NOMO-1 treated with dmso at 0.1 percent for 144 hours (cell line): Measurements from ENCODE around the gene BSND.
A peak's percentile ranks its signal among the peaks of the same experiment; 100 is the strongest.
"Not testable (repeated sequence)": the region's sequence is repeated elsewhere in the genome, so short reads cannot be mapped to it uniquely, and the experiment has no call there.

Experiments
- DNase-seq: peaks from one replicate; lab custom pipeline; 2025; ENCODE audit not compliant: unreplicated experiment; lab: John Stamatoyannopoulos, UW

BSND gene

DNA sequence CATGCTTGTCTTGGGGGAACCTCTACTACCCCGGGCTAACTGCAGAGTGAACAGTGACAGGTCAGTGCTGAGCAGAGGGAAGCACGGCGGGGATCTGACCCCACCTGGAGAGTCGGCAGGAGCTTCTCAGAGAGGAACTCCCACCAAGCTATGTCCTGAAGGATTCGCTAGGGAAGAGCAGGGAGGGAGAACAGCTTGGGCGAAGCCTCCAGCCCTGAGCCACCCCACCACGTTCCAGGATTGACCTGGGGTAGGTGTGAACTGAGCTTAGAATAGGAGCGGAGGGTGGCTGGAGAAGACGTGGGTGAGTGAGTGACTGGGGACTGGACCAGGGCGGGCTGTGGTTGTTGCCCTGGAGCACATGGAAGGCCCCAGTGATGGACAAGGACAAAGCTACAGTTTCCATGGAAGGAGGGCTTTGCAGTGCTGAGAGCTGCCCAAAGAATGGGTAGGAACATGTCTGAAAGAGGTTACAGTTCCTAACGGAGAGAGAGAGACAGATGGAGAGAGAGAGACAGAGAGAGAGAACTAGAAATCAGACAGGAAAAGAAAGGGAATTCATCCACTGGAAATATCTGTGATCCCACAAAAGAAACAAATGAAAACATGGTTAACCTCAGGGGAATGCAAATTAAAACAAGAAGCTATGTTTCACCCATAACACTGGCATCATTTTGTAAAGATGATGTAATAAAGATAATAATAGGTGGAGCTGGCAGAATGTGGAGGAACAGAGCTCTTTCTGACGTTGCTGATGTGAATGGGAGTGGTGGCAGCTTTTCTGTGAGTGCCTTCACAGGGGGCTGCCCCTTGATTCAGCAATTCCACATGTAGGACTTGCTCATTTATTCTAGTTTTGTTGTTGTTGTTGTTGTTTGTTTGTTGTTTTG is 17.2 kb downstream of the BSND start:
- no peak for DNase-seq

DNA sequence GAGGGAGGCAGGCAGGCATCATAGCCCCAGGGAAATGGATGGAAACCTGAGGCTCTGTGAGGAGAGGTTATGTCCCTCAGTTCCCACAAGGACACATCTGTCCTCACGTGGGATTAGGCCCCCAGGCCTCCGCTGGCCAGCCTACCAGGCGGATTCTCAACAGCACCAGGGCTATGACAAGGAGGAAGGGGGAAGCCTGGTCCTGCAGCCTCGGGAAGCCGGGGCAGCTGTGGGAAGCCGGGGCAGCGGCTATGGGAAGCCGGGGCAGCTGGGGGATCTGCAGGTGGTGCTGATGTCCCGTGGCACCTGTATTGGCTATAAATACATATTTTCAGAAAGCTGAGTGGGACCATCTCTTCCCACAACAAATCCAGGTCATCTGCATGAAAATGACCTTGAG is 19.7 kb downstream of the BSND start:
- DNase-seq: no peak

DNA sequence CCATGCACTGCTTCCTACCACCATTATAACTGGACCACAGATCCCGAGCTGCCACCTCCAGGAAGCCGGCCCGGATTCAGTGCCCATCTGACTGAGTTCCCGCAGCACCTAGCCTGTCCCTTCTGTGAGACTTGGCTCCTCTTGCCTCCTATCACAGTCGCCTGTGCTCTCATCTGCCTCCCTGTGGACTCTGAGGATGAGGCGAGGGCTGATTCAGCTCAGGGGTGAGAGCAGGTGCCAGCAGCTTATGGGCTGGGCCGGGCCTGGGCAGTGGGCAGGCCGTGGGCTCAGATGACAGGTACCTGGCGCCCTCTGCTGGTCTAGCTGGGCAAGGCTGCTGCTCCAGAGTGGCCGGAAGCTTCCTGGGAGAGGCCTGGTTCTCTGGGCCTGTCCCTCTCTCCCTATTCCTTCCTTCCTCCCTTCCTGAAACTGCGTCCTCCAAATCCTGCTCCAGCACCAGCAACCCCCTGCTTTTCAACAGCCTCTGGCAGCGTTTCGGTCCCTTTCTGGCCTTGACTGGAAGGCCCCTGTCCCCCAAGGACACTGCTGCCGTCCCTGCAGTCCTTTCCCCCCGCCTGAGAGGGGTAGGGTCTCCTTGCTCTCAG is 23.3 kb downstream of the BSND start:
- DNase-seq: peak; percentile 44

DNA sequence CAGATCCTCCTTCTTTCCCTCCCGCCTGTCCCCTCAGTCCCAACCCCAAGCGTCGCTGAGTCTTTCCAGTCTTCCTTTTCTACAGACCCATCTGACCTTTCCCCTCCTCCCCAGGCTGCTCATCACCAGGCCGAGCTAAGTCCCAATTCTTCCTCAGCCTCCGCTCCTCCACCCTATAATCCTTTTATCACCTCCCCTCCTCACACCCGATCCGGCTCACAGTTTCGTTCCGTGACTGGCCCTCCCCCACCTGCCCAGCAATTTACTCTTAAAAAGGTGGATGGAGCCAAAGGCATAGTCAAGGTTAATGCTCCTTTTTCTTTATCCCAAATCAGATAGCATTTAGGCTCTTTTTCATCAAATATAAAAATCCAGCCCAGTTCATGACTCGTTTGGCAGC is 25.4 kb downstream of the BSND start:
- not testable (repeated sequence) for DNase-seq

DNA sequence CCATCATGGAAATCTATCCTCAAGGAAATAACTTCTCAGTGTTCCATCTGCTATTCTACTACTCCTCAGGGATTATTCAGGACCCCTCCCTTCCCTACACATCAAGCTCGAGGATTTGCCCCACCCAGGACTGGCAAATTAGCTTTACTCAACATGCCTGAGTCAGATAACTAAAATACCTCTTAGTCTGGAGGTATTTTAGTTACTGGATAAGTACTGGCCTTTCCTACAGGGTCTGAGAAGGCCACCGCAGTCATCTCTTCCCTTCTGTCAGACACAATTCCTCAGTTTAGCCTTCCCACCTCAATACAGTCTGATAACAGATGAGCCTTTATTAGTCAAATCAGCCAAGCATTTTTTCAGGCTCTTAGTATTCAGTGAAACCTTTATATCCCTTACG is 27.9 kb downstream of the BSND start:
- not testable (repeated sequence) for DNase-seq

DNA sequence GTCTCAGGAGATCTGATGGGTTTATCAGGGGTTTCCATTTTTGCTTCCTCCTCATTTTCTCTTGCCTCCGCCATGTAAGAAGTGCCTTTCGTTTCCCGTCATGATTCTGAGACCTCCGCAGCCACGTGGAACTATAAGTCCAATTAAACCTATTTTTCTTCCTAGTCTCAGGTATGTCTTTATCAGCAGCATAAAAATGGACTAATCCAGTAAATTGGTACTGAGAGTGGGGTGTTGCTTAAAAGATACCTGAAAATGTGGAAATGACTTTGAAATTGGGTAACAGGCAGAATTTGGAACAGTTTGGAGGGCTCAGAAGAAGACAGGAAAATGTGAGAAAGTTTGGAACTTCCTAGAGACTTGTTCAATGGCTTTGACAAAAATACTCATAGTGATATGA is 32.4 kb downstream of the BSND start:
- not testable (repeated sequence) for DNase-seq

DNA sequence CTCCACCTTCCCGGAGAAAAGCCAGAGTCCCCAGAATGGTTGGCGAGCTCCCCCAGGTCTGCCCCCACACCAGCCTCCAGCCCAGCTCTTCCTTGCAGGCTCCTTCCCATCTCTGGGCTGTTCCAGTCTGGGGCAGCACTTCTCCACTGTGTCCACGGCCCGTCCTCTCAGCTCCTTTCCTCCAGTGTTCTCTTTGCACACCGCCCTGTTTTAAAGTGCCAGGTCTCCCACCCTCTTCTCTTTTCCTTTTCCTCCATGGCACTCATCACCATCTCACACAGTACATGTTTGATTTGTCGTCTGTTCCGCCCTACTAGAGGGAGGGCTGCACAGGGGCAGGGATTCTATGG is 34.5 kb downstream of the BSND start:
- DNase-seq: no peak

DNA sequence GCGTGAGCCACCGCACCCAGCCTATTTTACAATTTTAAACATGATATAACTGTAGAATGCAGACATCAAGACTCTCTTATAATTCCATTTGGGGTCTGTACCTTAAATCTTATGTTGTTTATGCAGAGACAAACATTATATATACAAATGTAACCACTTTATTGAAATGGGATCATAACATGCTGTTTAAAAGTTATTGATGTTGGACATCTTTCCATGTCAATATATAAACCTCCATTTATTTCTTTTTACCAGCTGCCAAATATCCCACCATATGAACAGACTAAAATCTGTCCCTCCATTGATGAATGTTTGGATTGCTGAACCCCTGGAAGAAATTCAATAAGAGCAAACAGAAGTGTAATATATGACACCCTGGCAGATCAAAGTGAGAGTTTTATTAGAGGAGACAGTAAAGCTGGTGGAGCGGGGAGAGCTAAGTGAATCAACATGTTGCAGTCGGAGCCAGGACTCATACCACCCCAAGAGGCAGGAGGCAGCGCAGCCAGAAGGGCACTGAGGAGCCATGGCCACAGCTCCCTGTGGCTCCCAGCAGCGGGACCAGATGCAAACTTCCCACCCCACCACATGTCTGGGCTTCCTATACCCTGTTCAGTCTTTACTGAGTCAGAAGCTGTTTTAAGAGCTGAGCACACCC is 35.9 kb downstream of the BSND start:
- no peak for DNase-seq

DNA sequence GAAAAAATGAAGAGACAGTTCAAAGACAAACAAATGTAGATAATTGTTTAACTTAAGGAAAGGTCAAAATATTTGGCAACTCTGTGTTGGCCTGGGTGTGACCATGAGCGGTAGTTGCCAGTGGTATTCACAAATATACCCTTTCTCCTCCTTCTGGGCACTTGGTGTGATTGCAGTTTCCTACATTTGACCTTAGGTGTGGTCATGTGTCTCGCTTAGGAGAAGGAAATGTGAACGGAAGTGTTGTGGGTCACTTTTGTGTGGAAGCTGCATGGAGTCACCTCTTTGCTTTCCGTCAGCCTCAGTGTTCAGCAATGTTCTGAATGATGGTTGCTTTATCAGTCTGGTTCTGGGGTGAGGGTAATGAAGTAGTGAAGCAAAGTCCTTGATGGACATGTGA is 37.2 kb downstream of the BSND start:
- peak; percentile 19 for DNase-seq

DNA sequence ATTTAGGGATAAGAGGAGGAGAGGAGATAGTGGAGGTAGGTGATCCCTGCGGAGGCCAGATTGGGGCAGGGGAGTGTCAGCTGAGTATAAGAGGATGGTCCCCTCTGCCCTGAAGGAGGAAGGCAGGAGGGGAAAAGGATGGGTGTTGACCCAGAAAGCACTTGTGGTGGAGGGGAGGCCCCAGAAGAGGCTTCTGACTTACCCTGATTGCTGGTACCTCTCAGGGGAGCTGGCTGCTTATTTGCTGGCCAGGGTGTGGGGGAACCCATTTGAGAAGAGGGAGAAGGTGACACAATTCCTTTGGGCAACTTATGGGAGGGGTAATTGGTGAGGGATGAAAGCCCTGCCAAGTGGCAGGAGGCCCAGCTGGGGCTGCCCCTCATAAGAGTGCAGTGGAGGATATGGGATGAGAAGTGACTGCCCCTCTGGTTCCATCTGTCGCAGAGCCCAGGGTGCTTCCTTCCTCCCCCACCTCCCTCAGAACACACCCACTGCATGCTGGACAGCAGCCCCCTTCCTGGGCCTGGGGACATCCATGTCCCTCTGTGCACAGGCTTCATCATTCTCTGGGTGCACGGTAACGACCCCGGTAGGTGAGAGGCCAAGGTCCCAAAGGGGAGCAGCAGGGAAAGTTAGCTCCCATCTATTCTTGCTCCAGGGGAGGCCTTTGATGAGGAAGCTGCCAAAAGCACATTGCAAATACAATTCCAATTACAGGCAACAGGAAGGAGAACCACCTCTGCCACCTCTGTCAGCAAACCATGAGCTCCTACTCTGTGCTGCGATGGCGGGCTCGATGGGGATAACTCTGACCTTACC is 39.2 kb downstream of the BSND start:
- no peak for DNase-seq

DNA sequence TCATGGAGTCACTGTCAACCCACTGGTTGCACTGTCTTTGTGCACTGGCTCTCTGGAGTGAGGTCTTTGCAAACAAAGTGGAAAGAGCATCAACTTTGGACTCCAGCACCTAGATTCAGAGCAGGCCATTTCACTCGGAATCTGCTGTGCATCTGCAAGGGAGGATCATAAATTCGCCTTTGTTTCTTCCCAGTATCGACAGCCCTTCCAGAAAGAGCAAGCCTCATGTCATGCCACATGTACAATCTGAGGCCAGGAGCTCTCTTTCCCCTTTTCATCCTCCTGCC is 39.8 kb downstream of the BSND start:
- DNase-seq: no peak

DNA sequence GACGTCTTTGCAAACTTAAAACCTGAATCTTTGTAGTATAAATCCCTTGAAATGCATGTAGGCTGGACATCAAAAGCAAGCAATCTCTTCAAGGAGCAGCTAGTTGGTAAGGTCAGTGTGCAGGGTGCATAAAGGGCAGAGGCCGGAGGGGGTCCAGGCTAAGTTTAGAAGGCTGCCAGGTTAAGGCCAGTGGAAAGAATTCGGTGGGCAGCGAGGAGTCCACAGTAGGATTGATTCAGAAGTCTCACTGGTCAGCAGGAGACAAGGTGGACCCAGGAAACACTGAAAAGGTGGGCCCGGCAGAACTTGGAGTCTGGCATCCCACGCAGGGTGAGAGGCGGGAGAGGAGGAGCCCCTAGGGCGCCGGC is 40.2 kb downstream of the BSND start:
- DNase-seq: no peak

DNA sequence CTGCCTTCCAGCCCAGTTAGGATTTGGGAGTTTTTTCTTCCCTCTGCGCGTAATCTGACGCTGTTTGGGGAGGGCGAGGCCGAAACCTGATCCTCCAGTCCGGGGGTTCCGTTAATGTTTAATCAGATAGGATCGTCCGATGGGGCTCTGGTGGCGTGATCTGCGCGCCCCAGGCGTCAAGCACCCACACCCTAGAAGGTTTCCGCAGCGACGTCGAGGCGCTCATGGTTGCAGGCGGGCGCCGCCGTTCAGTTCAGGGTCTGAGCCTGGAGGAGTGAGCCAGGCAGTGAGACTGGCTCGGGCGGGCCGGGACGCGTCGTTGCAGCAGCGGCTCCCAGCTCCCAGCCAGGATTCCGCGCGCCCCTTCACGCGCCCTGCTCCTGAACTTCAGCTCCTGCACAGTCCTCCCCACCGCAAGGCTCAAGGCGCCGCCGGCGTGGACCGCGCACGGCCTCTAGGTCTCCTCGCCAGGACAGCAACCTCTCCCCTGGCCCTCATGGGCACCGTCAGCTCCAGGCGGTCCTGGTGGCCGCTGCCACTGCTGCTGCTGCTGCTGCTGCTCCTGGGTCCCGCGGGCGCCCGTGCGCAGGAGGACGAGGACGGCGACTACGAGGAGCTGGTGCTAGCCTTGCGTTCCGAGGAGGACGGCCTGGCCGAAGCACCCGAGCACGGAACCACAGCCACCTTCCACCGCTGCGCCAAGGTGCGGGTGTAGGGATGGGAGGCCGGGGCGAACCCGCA is 40.8 kb downstream of the BSND start, which contains the start of gene PCSK9:
TSS of gene PCSK9 (plus strand) at position 207 of the 741 bp plus-strand sequence. CDS start at position 497, 290 bp downstream.
- DNase-seq: no peak

DNA sequence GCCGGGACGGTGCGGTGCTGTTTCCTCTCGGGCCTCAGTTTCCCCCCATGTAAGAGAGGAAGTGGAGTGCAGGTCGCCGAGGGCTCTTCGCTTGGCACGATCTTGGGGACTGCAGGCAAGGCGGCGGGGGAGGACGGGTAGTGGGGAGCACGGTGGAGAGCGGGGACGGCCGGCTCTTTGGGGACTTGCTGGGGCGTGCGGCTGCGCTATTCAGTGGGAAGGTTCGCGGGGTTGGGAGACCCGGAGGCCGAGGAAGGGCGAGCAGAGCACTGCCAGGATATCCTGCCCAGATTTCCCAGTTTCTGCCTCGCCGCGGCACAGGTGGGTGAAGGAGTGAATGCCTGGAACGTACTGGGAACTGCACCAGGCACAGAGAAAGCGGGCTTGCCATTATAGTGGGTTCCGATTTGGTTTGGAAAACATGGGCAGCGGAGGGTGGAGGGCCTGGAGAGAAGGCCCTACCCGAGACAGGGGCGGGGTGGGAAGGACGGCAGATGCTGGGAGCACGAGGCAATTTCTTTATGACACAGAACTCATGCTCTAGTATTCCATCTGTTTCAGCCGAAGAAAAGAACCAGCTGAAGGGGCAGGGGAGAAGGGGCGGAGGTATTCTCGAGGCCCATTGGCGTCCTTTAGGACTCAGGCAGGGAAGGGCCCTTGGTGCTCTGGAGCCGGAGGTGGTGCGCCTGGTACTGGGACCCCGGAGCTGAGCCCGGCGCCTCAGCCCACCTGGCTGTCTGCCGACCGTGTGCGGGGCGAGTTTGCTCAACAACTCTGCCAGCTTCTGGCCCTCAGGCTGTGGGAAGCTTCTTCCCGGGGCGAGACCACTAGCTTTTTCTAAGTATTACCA is 41.6 kb downstream of the BSND start:
- no peak for DNase-seq

DNA sequence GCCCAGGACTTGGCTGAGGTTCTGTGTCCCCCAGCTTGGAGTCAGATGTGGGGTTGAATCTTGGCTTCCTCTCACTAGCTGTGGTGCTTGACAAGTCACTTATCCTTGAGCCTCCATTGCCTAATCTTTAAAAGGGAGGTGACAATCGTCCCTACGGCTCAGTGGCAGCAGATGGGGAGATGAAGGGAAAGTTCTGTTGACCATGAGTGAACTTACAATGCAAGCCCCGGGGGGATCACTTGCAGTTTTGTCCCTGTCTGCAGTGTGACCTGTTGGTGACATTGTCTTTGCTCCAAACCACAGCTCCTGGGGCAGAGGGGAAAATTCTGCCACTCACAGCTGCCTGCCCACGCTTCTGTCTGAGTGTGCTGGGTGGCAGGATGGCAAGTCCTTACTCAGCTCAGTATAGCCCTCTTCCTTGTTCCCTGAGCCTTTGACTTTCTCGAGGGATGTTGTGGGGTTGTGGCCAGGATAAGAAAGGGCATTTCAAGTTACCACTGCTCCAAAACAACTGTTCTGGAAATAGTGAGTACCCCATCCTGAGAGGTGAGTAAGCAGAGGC is 42.3 kb downstream of the BSND start:
- DNase-seq: no peak

DNA sequence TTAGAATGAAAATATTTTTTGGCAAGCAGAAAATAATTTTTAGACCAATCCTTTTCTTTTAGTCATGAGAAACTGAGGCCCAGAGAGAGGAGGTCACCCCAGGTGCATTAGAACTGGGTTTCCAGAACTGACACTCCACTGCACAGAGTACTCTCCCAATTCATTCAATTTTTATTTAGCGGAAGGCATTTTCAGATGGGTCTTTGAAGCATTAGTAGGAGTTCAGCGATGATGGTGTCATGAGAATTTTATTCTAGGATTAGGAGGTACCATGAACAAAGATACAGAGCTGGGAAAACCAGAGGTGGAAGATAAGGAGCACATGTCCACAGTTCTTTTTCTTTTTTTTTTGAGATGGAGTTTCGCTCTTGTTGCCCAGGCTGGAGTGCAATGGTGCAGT is 42.9 kb downstream of the BSND start:
- DNase-seq: no peak

DNA sequence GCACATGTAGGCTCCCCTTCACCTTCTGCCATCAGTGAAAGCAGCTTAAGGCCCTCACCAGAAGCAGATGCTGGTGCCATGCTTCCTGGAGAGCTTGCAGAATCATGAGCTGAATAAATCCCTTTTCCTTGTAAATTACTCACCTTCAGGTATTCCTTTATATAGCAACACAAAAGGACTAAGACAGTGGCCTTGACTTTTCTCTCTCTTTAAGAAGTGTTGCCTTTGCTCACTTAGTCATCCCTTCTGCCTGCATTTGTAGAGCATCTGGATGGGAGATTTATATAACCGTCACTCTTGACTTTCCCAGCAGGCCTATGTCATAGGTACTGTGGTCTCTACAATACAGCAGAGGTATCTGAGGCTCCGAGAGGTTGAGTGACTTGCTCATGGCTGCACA is 44.3 kb downstream of the BSND start:
- DNase-seq: no peak

DNA sequence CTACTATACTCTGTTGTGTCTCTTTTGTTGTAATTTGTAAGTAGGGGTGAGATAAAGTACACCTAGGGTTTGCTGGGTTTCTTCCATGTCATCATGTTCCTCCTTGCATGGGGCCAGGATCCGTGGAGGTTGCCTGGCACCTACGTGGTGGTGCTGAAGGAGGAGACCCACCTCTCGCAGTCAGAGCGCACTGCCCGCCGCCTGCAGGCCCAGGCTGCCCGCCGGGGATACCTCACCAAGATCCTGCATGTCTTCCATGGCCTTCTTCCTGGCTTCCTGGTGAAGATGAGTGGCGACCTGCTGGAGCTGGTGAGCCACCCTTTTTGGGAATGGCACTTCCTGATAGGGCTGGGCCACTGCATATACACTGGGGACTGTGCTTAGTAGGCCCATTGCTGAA is 45.0 kb downstream of the BSND start:
- no peak for DNase-seq

DNA sequence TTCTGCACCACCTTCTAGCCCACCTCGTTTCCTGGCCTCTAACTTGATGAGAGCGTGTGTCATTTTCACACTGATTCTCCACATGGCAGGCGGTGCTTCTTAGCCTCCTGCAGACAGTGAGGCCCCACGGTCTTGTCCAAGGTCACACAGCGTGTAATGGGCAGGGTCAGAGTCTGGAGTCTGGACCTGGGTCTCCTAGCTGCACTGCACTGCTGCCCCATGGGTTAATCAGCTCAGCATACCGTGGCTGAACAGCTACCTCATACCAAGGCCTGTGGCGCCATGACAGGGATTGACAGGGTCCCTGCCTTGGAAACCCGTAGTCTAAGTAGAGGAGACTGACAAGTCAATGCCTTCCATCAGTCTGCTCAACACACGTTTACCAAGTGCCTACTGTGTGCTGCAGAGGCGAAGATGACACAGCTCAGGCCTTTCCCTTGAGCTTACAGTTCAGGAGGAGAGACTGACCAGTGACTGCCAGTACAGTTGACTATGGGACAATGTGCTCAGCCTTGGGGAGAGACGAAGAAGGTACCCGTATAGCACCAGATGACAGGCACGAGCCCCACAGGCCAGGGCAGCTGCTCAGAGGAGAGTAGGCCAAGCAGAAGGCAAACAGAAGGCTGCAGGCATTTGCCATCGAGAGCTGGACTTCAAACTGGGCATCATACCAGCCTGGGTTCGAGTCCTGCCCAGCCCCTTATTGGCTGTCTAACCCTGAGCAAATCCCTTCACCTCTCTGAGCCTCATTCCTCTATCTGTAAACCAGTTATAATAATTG is 46.1 kb downstream of the BSND start:
- no peak for DNase-seq
